ENCODE measurements around the gene TMEM140.

The TMEM140 gene

DNA sequence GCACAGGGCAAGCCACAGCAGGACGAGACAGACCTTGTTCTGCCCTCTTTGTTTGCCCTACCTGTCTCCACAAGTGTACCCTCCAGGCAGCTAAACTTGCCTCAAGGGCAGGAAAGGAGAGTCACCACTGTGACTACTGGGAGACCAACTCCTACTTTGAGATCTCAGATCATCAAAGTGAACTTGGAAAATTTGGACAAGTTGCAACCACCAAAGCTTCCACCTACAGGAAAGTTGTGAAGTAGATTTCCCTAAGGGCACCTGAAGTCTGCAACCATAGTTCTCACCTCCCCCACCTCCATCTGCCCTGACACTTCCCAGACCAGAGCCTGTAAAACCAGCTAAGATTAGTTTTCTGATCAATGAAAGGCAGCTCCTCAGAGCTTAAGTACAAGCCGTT is 66.0 kb downstream of the TMEM140 start:
- in situ Hi-C loops (cut with HindIII; ENCODE audit: low sequenced_read_pairs): no loop called here
- no peak for DNase-seq (ENCODE audit: low read depth, low spot score)
- TF ChIP-seq, protein P1, sequence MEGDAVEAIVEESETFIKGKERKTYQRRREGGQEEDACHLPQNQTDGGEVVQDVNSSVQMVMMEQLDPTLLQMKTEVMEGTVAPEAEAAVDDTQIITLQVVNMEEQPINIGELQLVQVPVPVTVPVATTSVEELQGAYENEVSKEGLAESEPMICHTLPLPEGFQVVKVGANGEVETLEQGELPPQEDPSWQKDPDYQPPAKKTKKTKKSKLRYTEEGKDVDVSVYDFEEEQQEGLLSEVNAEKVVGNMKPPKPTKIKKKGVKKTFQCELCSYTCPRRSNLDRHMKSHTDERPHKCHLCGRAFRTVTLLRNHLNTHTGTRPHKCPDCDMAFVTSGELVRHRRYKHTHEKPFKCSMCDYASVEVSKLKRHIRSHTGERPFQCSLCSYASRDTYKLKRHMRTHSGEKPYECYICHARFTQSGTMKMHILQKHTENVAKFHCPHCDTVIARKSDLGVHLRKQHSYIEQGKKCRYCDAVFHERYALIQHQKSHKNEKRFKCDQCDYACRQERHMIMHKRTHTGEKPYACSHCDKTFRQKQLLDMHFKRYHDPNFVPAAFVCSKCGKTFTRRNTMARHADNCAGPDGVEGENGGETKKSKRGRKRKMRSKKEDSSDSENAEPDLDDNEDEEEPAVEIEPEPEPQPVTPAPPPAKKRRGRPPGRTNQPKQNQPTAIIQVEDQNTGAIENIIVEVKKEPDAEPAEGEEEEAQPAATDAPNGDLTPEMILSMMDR (IDR thresholded peaks at IDR 0.05; ENCODE audit: low read depth, low read length): no peak
- H3K4me3 ChIP-seq (ENCODE audit: low read depth, low read length): no peak overlapping the region

DNA sequence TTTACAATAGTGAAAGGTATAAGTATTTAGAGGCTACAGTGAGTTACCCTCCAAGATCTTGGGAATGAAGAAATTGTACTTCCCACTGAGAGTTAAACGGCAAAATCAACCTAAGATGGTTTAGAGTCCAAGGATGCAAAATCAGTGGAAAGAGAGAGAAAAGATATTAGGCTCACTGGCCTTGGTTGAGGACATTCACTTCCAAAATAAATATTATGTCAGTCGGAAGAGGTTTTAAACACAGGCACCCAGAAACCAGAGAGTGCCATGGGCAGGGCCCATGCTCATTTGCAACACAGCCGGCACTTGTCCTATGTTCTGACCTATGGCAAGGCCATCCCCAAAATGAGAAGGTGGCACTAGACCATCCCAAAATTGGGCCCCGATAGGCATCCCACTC is 67.3 kb downstream of the TMEM140 start:
- no peak overlapping the region for H3K4me3 ChIP-seq (ENCODE audit: low read depth, low read length)
- in situ Hi-C loops (cut with HindIII; ENCODE audit: low sequenced_read_pairs): no loop called here
- TF ChIP-seq, protein P1 (IDR thresholded peaks at IDR 0.05; ENCODE audit: low read depth, low read length): no peak
- DNase-seq (ENCODE audit: low read depth, low spot score): no peak

DNA sequence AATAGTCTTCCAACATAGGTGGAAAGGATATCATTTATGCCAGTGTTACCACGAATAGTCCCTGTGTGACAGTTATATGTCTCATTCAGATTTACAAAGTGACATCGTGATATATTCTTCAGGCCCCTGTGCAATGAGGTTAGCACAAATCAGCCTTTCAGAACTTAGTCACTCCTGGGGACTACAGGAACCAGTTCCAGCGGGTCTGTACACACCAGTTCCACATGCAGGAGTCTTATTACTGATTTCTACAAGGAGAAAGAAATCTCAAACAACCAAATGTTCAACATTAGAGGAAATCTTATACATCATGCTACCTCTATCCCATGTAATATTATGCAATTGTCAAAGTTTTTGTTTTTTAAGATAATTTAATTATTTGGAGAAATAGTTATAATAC is 67.8 kb downstream of the TMEM140 start:
- no peak overlapping the region for H3K4me3 ChIP-seq (ENCODE audit: low read depth, low read length)
- no peak for DNase-seq (ENCODE audit: low read depth, low spot score)
- TF ChIP-seq, protein P1 (IDR thresholded peaks at IDR 0.05; ENCODE audit: low read depth, low read length): no peak
- in situ Hi-C loops (cut with HindIII; ENCODE audit: low sequenced_read_pairs): no loop called here
